Measurements from ENCODE around the gene VCP.

Gene VCP

GRCh38 chr9:35110327-35110761 is 37.9 kb upstream of the VCP start:
- no peak for DNase-seq (ENCODE audit: low read depth, low spot score)
- Histone ChIP-seq H3K27me3 (ENCODE audit: control insufficient read depth, insufficient read depth, low read length) (no peaks in the 10 kb centered on the region), H3K4me3 (ENCODE audit: low read length) (no peak overlapping the region), H3K4me1 (ENCODE audit: control insufficient read depth, insufficient read depth, low read length) (peaks cover 6% of the 10 kb centered on the region), H3K36me3 (ENCODE audit: control insufficient read depth, insufficient read depth, low read length) (0 out of 2 replicates have a peak, but pooled peaks cover 3% of the 10 kb centered on the region), H3K27ac (ENCODE audit: low read length) (no peak overlapping the region), H3K9me3 (ENCODE audit: control insufficient read depth, insufficient read depth, low read length) (no peaks in the 10 kb centered on the region)
- WGBS (ENCODE audit: insufficient coverage, insufficient read length): no CpG with 5 or more reads among the region's 3 CpGs

- Histone ChIP-seq H3K27ac (ENCODE audit: low read length) (no peak overlapping the region), H3K27me3 (ENCODE audit: control insufficient read depth, insufficient read depth, low read length) (no peaks in the 10 kb centered on the region), H3K36me3 (ENCODE audit: control insufficient read depth, insufficient read depth, low read length) (0 out of 2 replicates have a peak, but pooled peaks cover 3% of the 10 kb centered on the region), H3K4me3 (ENCODE audit: low read length) (no peak overlapping the region), H3K9me3 (ENCODE audit: control insufficient read depth, insufficient read depth, low read length) (no peaks in the 10 kb centered on the region), H3K4me1 (ENCODE audit: control insufficient read depth, insufficient read depth, low read length) (no peaks in the 10 kb centered on the region)
- DNase-seq (ENCODE audit: low read depth, low spot score): no peak
- no CpG with 5 or more reads among the region's 8 CpGs for WGBS (ENCODE audit: insufficient coverage, insufficient read length)
Observed at GRCh38 chr9:35108946-35109575, 36.6 kb upstream of the VCP start.

- no peaks in the 10 kb centered on the region for H3K4me1 ChIP-seq (ENCODE audit: control insufficient read depth, insufficient read depth, low read length)
- no CpG with 5 or more reads among the region's 6 CpGs for WGBS (ENCODE audit: insufficient coverage, insufficient read length)
- H3K27me3 ChIP-seq (ENCODE audit: control insufficient read depth, insufficient read depth, low read length): no peaks in the 10 kb centered on the region
Observed at GRCh38 chr9:35108461-35108860, 36.0 kb upstream of the VCP start.

GRCh38 chr9:35107297-35108290 is 35.2 kb upstream of the VCP start:
- H3K9me3 ChIP-seq (ENCODE audit: control insufficient read depth, insufficient read depth, low read length): no peaks in the 10 kb centered on the region
- no peaks in the 10 kb centered on the region for H3K27me3 ChIP-seq (ENCODE audit: control insufficient read depth, insufficient read depth, low read length)
- H3K4me3 ChIP-seq (ENCODE audit: low read length): no peak overlapping the region
- WGBS (ENCODE audit: insufficient coverage, insufficient read length): no CpG with 5 or more reads among the region's 18 CpGs
- no peak for DNase-seq (ENCODE audit: low read depth, low spot score)
- H3K27ac ChIP-seq (ENCODE audit: low read length): no peak overlapping the region
- no peaks in the 10 kb centered on the region for H3K4me1 ChIP-seq (ENCODE audit: control insufficient read depth, insufficient read depth, low read length)
- H3K36me3 ChIP-seq (ENCODE audit: control insufficient read depth, insufficient read depth, low read length): 0 out of 2 replicates have a peak, but pooled peaks cover 3% of the 10 kb centered on the region

More at GRCh38 chr9:35108461-35108860, 36.0 kb upstream of the VCP start:
- H3K9me3 ChIP-seq (ENCODE audit: control insufficient read depth, insufficient read depth, low read length): no peaks in the 10 kb centered on the region
- no peak for DNase-seq (ENCODE audit: low read depth, low spot score)
- H3K36me3 ChIP-seq (ENCODE audit: control insufficient read depth, insufficient read depth, low read length): 0 out of 2 replicates have a peak, but pooled peaks cover 3% of the 10 kb centered on the region
- no peak overlapping the region for H3K27ac ChIP-seq (ENCODE audit: low read length)
- H3K4me3 ChIP-seq (ENCODE audit: low read length): no peak overlapping the region

GRCh38 chr9:35106343-35106730 is 33.9 kb upstream of the VCP start:
- Histone ChIP-seq H3K36me3 (ENCODE audit: control insufficient read depth, insufficient read depth, low read length) (peaks cover 6% of the 10 kb centered on the region; the same call in 1 of the 2 replicates), H3K4me3 (ENCODE audit: low read length) (no peak overlapping the region), H3K9me3 (ENCODE audit: control insufficient read depth, insufficient read depth, low read length) (no peaks in the 10 kb centered on the region), H3K27ac (ENCODE audit: low read length) (no peak overlapping the region), H3K4me1 (ENCODE audit: control insufficient read depth, insufficient read depth, low read length) (no peaks in the 10 kb centered on the region), H3K27me3 (ENCODE audit: control insufficient read depth, insufficient read depth, low read length) (no peaks in the 10 kb centered on the region)
- no peak for DNase-seq (ENCODE audit: low read depth, low spot score)
- no CpG with 5 or more reads among the region's 7 CpGs for WGBS (ENCODE audit: insufficient coverage, insufficient read length)

GRCh38 chr9:35105571-35106342 is 33.3 kb upstream of the VCP start:
- H3K27me3 ChIP-seq (ENCODE audit: control insufficient read depth, insufficient read depth, low read length): no peaks in the 10 kb centered on the region
- H3K4me1 ChIP-seq (ENCODE audit: control insufficient read depth, insufficient read depth, low read length): no peaks in the 10 kb centered on the region
- H3K4me3 ChIP-seq (ENCODE audit: low read length): no peak overlapping the region
- H3K27ac ChIP-seq (ENCODE audit: low read length): no peak overlapping the region
- WGBS (ENCODE audit: insufficient coverage, insufficient read length): no CpG with 5 or more reads among the region's 13 CpGs
- no peaks in the 10 kb centered on the region for H3K9me3 ChIP-seq (ENCODE audit: control insufficient read depth, insufficient read depth, low read length)
- peaks cover 10% of the 10 kb centered on the region for H3K36me3 ChIP-seq (ENCODE audit: control insufficient read depth, insufficient read depth, low read length)
- no peak for DNase-seq (ENCODE audit: low read depth, low spot score)

- H3K36me3 ChIP-seq (ENCODE audit: control insufficient read depth, insufficient read depth, low read length): peaks cover 10% of the 10 kb centered on the region
- no peaks in the 10 kb centered on the region for H3K9me3 ChIP-seq (ENCODE audit: control insufficient read depth, insufficient read depth, low read length)
- no peak overlapping the region for H3K27ac ChIP-seq (ENCODE audit: low read length)
- WGBS (ENCODE audit: insufficient coverage, insufficient read length): no CpG with 5 or more reads among the region's 12 CpGs
- no peaks in the 10 kb centered on the region for H3K27me3 ChIP-seq (ENCODE audit: control insufficient read depth, insufficient read depth, low read length)
- H3K4me1 ChIP-seq (ENCODE audit: control insufficient read depth, insufficient read depth, low read length): no peaks in the 10 kb centered on the region
- no peak overlapping the region for H3K4me3 ChIP-seq (ENCODE audit: low read length)
- no peak for DNase-seq (ENCODE audit: low read depth, low spot score)
Observed at GRCh38 chr9:35105126-35105525, 32.7 kb upstream of the VCP start.

GRCh38 chr9:35104586-35104985 is 32.2 kb upstream of the VCP start:
- no CpG with 5 or more reads among the region's 4 CpGs for WGBS (ENCODE audit: insufficient coverage, insufficient read length)
- no peak overlapping the region for H3K27ac ChIP-seq (ENCODE audit: low read length)

GRCh38 chr9:35103660-35104191 is 31.3 kb upstream of the VCP start:
- Histone ChIP-seq H3K4me1 (ENCODE audit: control insufficient read depth, insufficient read depth, low read length) (no peaks in the 10 kb centered on the region), H3K9me3 (ENCODE audit: control insufficient read depth, insufficient read depth, low read length) (no peaks in the 10 kb centered on the region), H3K27me3 (ENCODE audit: control insufficient read depth, insufficient read depth, low read length) (no peaks in the 10 kb centered on the region), H3K36me3 (ENCODE audit: control insufficient read depth, insufficient read depth, low read length) (peaks cover 13% of the 10 kb centered on the region), H3K4me3 (ENCODE audit: low read length) (peak overlapping the region; percentile 73; the same call in 1 of the 2 replicates), H3K27ac (ENCODE audit: low read length) (no peak overlapping the region)
- DNase-seq (ENCODE audit: low read depth, low spot score): no peak
- WGBS (ENCODE audit: insufficient coverage, insufficient read length): no CpG with 5 or more reads among the region's 5 CpGs

More at GRCh38 chr9:35104586-35104985, 32.2 kb upstream of the VCP start:
- Histone ChIP-seq H3K4me3 (ENCODE audit: low read length) (no peak overlapping the region), H3K27me3 (ENCODE audit: control insufficient read depth, insufficient read depth, low read length) (no peaks in the 10 kb centered on the region), H3K9me3 (ENCODE audit: control insufficient read depth, insufficient read depth, low read length) (no peaks in the 10 kb centered on the region), H3K36me3 (ENCODE audit: control insufficient read depth, insufficient read depth, low read length) (peaks cover 13% of the 10 kb centered on the region), H3K4me1 (ENCODE audit: control insufficient read depth, insufficient read depth, low read length) (no peaks in the 10 kb centered on the region)
- no peak for DNase-seq (ENCODE audit: low read depth, low spot score)
